Prostate gland (tissue), 2 donors: Measurements from ENCODE around the gene PHOX2A.

Source experiments
- POLR2AphosphoS5 ChIP-seq: sonication (generic); formaldehyde crosslinking; IDR thresholded peaks from one replicate; pipeline ENCODE4 v1.6.1; 2017; ENCODE audit warnings: antibody characterized with exemption
- TF ChIP-seq, protein P1 (sequence below), 4 experiments: fragments of 200-600 bp in 2 of 4; fragments of 450-650 bp in 2 of 4; sonication (generic) in 2 of 4; IDR thresholded peaks; 1 replicate in 3 of 4; 2 replicates in 1 of 4; pipeline ENCODE4 v1.5.1; 2016 to 2019; ENCODE audit warnings: antibody characterized with exemption in 4 of 4, mild to moderate bottlenecking in 2 of 4, moderate library complexity in 2 of 4

DNA sequence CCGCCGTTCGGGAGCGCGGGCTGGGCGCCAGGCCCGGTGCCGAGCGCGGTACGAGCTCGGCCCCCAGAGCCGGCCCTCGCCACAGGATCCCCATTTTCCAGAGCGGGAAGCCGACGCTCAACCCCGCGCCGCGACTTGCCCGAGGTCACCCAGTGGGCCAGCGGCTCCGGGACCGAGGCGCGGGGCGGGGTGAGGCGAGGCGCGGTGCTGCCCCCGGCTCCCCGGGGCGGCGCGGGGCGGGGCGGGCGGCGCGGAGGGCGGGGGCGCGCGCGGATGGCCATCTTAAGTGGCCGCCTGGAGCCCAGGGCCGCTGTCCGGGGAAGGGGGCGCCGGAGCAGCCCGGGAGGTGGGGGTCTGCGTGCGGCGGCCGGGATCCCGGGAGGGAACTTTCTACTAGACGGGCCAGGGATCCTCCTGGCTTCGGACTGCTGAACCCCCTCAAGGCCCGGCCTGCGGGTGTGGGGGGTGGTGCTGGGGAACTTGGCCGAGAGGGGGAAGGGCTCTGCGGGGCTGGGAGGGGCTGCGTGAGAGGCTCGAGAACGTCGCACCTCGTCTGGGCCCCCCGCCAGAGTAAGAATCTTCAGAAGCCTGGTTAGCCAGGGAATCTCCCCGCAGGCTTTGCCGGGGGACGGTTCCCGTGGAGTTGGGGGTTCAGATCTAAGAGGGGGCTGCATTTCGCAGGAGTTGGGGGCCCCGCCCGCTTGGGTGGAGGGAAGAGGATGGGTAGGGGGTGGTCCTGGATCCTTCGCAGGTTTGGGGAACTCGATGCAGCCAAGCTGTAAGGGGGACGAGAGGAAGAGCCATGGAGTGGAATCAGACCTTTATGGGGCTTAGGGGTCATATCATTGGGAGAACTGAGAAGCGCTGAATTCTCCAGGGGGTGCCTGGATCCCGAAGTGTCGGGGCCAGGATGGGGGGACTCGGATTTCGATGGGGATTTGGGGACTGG, 20.1 kb downstream of the PHOX2A start:
- TF ChIP-seq, protein P1, sequence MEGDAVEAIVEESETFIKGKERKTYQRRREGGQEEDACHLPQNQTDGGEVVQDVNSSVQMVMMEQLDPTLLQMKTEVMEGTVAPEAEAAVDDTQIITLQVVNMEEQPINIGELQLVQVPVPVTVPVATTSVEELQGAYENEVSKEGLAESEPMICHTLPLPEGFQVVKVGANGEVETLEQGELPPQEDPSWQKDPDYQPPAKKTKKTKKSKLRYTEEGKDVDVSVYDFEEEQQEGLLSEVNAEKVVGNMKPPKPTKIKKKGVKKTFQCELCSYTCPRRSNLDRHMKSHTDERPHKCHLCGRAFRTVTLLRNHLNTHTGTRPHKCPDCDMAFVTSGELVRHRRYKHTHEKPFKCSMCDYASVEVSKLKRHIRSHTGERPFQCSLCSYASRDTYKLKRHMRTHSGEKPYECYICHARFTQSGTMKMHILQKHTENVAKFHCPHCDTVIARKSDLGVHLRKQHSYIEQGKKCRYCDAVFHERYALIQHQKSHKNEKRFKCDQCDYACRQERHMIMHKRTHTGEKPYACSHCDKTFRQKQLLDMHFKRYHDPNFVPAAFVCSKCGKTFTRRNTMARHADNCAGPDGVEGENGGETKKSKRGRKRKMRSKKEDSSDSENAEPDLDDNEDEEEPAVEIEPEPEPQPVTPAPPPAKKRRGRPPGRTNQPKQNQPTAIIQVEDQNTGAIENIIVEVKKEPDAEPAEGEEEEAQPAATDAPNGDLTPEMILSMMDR (IDR thresholded peaks at IDR 0.05): no peak
- TF ChIP-seq POLR2AphosphoS5: no peak
